Hematopoietic multipotent progenitor cell treated with erythropoietin and hydrocortisone succinate and interleukin-3 and kit ligand, for 4 days (in vitro differentiated cells): ENCODE results near the gene SCFD2.
"Not testable (repeated sequence)": the region's sequence is repeated elsewhere in the genome, so short reads cannot be mapped to it uniquely, and the experiment has no call there.

Experiments
- DNase-seq: peaks from one replicate; pipeline ENCODE4 v3.0.0-alpha.2; 2015

SCFD2 gene

GRCh38 chr4:53043055-53043454 lies 322.8 kb downstream of the SCFD2 start:
- peak; percentile 5 for DNase-seq

- DNase-seq, result no peak
These were observed 325.0 kb downstream of the SCFD2 start for GRCh38 chr4:53040851-53041250.

GRCh38 chr4:53040459-53040815 lies 325.4 kb downstream of the SCFD2 start:
- DNase-seq, result no peak

- DNase-seq, result peak; percentile 63
These were observed 326.0 kb downstream of the SCFD2 start for GRCh38 chr4:53039741-53040458.

- DNase-seq, result no peak
These were observed 328.0 kb downstream of the SCFD2 start for GRCh38 chr4:53037892-53038291.

GRCh38 chr4:53032908-53033307 lies 333.0 kb downstream of the SCFD2 start:
- not testable (repeated sequence) for DNase-seq

- DNase-seq, result no peak
These were observed 339.6 kb downstream of the SCFD2 start for GRCh38 chr4:53026233-53026632.

GRCh38 chr4:53023677-53024299 lies 342.1 kb downstream of the SCFD2 start:
- no peak for DNase-seq

- no peak for DNase-seq
These were observed 343.3 kb downstream of the SCFD2 start for GRCh38 chr4:53022513-53023100.

- no peak for DNase-seq
These were observed 343.9 kb downstream of the SCFD2 start for GRCh38 chr4:53021754-53022512.

- DNase-seq, result no peak
These were observed 346.1 kb downstream of the SCFD2 start for GRCh38 chr4:53019485-53020382.

GRCh38 chr4:53018471-53018870 lies 347.4 kb downstream of the SCFD2 start:
- DNase-seq, result no peak

GRCh38 chr4:53016099-53016820 lies 349.6 kb downstream of the SCFD2 start:
- no peak for DNase-seq

- DNase-seq, result peak; percentile 77
These were observed 350.2 kb downstream of the SCFD2 start for GRCh38 chr4:53015681-53016080.

GRCh38 chr4:53014881-53015280 lies 351.0 kb downstream of the SCFD2 start:
- DNase-seq, result no peak

- no peak for DNase-seq
These were observed 351.7 kb downstream of the SCFD2 start for GRCh38 chr4:53013873-53014775.

GRCh38 chr4:53012738-53013137 lies 353.1 kb downstream of the SCFD2 start:
- DNase-seq, result peak; percentile 70

GRCh38 chr4:53011259-53011905 lies 354.5 kb downstream of the SCFD2 start:
- no peak for DNase-seq

GRCh38 chr4:53010318-53010717 lies 355.5 kb downstream of the SCFD2 start:
- DNase-seq, result no peak

GRCh38 chr4:53009824-53010223 lies 356.0 kb downstream of the SCFD2 start:
- no peak for DNase-seq
